Central memory CD4-positive, alpha-beta T cell (primary cell): Measurements from ENCODE around the gene IBA57.

ENCODE experiments used
- DNase-seq: peaks from one replicate; pipeline ENCODE4 v3.0.0; 2022
- total RNA-seq, 3 experiments: gene quantifications; one replicate each; lab custom pipeline; 2026; lab: John Stamatoyannopoulos, UW

Gene IBA57
- 15.1 to 30.1 (median 20.0) reads per million in 3 experiments for total RNA-seq

DNA sequence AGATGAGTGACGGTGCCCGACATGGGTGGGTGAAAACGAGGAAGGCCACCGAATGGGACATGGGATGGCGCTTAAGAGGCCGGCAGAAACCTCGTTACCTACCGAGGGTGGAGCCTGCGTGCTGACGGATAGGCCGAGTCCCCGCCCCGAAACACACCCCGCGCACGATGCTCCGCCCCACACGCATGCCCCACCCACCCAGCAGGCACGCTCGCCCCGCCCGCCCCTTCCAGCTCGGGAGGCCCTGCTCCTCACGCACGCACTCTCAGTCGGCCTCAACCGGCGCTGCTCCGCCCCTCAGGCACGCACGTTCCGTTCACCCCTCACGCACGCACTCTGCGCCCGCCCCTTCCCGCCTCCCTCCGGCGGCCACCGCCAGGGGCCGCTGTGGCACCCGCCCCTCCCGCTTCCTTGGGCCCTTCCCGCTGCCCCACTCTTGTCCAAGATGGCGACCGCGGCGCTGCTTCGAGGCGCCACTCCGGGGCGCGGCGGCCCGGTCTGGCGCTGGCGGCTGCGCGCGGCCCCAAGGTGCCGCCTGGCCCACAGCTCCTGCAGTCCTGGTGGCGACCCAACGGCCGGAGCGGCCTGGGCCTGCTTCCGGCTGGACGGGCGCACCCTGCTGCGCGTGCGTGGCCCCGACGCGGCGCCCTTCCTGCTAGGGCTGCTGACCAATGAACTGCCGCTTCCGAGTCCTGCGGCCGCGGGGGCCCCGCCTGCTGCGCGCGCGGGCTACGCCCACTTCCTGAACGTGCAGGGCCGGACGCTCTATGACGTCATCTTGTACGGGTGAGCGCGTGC lies at the start of gene IBA57:
IBA57 (plus strand) TSS at position 433 of the 798 bp plus-strand sequence; CDS start at position 446, 13 bp downstream.
- peak; percentile 100 for DNase-seq

DNA sequence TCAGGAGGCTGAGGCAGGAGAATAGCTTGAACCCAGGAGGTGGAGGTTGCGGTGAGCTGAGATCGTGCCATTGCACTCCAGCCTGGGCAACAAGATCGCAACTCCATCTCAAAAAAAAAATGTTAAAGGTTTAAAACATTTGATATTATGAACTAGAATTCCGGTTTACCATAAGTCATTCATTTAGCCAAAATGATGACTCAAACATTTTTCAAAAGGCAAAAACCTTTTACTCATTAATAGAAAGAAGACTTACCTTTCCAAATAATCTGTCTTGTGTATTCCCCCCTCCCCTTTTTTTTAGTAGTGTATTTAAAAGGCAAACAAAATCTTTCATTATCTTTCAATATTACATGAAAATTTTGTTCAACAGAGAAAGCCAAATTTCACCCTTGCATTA lies 48.3 kb upstream of the IBA57 start:
- no peak for DNase-seq

DNA sequence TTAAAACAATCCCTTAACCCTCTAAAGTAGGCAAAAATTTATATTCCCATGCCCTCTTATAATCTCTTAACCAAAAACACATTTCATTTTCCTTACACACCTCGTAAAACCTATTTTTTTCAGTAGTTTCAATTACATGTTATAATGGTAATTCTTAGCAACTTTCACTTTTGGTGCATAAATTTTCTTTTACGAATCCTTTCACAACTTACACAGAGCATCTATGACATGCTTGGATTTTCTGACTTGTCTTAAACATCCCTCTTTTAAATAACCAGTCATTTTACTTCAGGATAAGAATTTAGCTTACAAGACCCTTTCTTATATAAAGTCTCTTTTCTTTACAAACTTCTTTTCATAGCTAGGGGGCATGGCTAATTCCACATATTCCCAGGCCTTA lies 47.6 kb upstream of the IBA57 start:
- DNase-seq: no peak

DNA sequence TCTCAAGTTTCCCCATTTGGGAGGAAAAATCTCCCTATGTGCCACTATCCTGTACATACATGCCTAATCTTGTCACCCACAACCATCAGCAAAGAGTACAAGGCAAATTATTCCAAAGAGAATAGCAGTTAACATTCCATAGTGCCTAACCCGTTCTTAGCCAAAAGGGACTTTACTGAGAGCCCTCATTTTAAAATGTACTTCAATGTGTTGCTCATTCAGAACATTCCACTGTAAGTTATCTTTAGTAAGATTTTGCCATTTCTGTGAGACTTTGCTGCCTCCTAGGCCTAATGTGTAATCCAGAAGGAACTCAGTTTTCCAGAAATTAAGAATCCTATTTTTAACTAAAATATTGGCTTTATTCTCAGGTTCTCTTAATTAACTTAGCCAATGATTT lies 45.3 kb upstream of the IBA57 start:
- DNase-seq: no peak

DNA sequence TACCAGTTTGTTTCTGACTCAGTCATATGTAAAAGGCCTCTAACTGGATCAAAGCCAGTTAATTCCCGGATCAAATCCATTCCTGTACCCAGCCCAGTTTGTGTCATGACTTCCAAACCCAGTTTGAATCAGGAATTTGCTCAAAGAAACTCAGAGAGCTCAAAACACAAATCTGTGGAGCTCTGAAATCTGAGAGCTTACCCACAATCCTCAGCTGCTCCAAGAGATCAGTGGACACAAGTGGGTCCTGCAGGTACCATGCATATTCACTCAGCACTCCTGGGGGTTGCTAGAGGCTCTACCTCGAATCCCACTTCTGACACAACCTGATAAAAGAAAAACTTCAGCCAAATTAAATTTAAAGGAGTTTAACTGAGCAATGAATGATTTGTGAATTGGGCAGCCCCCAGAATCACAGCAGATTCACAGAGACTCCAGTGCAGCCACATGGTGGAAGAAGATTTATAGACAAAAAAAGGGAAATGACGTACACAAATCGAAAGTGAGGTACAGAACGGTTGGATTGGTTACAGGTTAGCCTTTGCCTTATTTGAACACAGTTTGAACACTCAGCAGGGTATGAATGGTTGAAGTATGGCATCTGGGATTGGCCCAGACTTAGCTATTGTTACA lies 44.6 kb upstream of the IBA57 start:
- DNase-seq: no peak

DNA sequence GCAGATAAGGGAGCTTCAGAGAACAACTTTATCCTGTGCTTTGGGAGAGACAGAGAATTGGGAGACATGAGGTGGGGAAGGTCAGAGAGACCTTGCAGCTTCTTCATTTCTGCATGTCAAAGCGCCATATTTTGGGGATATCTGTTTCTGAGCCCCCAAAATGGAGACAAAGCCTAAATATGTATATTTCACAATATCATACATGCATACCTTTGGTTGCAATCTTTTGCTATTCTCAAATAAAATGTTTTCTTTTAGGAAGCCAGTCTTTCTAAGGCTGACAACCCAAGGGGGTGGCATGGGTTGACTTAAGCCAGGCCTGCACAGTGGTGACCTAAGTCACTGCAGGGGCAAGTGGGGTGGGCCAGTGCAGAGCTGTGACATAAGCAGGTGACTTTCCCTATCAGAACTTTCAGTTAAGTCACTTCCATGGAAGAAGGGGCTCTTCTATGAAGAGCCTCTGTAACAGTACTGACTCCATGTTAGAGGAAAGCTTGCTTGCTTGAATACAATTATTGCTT lies 42.6 kb upstream of the IBA57 start:
- no peak for DNase-seq

DNA sequence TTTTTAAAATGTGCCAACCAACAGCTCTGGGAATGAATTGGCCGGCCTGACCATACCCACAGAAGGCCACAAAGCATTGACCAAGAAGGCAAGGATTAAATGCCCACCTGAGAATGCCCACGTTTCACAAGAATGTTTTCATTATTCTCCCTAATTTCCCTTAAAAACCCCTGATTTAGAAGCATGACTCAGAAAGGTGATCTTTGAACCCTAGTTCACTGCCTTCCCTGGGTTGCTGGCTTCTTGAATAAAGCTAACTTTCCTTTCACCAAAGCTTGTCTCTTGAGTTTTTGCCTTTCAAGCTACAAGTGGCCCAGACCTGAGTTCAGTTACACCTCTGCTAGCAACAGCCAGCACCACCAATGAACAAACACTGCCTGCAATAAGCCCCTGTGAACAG lies 42.1 kb upstream of the IBA57 start:
- DNase-seq: no peak

DNA sequence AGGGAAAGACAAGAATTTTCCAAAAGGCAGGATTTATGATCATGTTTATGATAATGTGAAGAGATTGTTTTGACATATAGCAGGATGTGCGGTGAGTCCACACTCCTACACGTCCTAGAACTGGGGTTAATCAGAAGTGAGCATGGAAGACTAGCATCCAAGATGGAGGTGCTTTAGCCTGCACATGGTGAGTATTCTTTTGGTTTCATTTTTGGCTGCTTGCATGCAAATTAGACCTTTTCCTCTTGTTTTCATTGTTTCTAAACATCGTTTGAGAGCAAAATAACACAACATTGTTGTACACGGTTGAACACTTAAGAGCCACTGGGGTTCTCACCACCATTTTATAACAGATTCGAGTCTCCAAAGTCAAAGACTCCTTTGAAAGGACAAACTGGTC lies 40.4 kb upstream of the IBA57 start:
- DNase-seq: no peak

DNA sequence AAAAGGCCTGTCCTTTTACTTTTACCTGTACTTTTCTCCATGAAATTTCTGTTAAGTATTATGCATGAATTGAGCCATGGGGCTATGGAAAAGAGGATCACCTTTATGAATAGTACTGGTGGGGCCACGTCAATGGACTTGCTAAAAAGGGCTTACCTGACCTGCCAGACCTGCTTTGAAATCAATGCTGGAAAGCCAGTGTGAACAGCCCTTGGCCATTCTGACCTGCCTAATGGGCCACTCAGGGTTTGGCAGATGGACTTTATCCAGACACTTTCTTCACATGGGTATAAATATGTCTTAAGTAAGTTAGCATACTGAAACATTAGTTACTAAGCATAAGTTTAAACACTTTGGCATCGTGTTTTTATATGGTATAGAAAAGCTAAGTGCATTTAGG lies 33.8 kb upstream of the IBA57 start:
- no peak for DNase-seq

DNA sequence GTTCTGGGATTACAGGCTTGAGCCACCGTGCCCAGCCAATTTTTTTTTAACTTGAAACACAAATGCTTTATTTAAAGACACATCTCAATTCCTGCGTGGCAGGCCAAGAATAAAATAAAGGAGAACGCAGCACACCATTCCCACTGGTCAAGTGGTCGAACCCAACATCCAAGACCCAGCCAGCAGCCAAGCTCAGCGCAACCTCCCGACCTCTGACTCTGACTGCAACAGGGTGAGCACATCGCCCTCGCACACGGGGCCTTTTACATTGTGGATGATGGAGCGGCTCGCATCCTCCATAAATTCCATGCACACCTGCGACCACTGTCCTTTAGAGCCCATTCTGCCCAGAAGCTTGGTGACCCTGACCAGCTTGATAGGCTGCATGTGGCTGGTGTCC lies 31.0 kb upstream of the IBA57 start:
- no peak for DNase-seq

DNA sequence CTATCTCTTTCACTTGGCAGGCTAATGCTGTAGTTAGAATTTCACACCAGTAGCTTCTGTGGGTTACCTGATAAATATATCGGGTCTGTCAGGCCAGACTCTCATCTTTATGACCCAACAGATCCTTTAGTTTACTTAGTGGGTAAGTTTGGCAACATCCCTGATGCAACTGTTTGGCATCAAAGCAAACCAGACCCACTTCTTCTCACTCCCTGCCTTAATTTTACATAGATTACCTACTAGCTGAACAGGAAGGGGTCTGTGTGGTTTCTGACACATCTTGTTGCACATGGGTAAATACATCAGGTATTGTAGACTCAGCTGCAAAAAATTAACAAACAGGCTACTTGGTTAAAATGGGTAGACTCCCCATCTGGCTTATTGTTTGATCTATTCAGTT lies 28.7 kb upstream of the IBA57 start:
- DNase-seq: no peak

DNA sequence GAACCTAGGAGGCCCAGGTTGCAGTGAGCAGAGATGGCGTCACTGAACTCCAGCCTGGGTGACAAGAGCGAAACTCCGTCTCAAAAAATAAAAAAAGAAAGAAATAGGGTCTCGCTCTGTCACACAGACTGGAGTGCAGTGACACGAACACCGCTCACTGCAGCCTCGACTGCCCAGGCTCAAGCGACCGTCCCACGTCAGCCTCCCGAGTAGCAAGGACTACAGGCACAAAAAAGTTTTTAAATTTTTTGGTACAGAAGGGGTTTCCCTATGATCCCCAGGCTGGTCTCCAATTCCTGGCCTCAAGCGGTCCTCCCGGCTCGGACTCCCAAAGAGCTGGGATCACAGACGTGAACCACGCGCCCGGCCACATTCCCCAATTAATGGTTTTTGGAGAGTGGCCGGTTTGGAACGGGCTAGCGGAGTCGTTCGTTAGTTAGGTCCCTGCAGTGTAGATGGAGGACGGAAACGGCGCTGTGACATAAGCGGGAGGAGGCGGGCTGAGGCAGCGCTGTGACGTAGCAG lies 26.1 kb upstream of the IBA57 start:
- DNase-seq: no peak

DNA sequence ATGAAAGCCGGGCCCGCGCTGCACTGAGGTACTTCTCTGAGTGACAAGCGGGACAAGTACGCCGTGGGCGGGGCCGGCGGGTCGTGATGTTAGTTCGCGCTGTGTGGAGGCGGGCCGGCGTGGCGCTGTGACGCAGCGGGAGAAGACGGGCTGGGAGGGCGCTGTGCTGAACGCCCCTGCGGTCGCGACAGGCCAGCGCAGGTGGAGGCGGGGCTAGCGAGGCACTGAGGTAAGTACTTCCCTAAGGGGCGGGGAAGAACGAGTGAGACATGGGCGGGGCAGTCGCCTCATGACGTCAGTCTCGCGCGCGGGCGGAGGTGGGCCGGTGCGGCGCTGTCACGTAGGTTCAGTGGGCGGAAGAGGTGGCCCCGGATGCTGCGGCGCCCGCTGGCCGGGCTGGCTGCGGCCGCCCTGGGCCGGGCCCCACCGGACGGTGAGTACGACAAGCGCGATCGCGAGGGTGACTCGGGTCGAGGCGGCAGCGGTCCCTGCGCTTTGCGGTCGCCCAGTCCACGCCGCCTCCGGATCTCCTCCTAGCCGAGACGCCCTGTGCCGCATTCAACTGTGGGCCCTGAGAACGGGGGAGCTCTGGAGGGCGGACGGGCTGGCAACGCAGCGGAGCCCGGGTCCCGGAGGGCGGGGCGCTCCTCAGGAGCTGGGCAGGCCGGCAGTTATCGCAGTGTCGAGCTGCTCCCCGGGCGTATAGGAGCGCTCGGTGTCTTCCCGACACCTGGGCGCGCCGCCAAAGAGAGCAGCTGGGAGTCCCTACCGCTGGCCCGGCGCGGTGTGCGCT lies 25.5 kb upstream of the IBA57 start, which contains the start of gene GUK1:
GUK1 (plus strand) TSS at position 349 of the 793 bp plus-strand sequence; CDS start at position 373, 24 bp downstream.
- DNase-seq: peak; percentile 100

DNA sequence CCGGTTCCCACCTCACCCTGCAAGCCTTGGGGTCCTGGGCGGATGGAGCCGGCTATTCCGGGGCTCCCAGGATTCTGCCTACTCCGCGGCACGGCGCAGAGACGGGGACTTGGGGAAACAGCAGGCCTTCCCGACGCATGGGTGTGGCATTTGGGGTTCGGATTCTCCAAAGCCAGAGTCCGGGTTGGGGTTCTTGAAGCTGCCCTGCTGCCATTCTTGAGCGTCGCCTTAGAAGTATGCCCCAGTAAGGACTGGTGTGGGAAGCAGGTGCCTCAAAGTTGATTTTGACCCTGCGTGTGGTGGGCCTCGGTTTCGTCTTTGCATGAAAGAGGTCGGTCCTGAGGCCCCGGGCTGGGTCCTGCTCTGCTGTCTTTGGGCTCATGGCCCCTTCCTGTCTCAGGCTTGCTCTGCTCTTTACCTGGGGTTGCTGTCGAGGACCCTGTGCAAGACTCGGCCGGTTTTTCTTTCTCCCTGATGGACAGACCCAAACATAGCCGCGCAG lies 24.8 kb upstream of the IBA57 start:
- no peak for DNase-seq

DNA sequence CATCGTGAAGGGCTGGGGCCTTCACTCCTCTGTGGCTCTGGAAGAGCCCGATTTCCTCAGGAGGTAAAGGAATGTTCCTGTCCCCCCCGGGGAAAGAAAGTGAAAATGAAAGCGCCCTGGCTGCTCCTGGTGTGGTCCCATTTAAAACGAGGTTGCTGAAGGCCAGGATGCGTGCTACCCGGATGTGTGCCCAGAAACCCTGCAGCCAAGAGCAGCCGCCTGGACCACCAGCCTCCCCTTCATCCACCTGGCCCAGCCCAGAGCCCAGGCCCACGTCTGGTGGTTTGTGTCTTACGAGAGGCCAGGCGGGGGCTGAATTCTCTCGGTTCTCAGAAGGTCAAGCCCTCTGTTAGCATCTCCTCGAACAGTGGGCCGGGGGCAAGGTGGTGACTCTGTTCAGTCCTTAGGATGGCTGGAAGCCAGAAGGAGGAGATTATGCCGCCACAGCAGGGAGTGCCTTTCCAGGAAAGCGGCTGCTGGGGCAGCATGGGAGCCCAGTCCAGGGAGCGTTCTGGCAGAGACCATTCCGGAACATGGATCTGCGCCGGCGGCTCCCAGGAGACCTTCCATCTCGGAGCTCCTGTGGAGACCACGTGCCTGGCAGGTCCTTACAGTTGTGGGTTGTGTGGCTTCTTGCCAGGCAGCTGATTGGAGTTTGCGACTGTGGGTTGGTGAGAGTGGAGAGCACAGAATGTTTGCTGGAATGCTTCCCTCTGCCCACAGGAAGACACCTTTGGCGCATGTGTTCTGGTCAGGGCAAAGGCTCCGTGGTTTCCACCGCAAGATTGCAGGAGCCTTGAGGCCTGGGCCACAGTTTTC lies 24.2 kb upstream of the IBA57 start:
- DNase-seq: no peak

DNA sequence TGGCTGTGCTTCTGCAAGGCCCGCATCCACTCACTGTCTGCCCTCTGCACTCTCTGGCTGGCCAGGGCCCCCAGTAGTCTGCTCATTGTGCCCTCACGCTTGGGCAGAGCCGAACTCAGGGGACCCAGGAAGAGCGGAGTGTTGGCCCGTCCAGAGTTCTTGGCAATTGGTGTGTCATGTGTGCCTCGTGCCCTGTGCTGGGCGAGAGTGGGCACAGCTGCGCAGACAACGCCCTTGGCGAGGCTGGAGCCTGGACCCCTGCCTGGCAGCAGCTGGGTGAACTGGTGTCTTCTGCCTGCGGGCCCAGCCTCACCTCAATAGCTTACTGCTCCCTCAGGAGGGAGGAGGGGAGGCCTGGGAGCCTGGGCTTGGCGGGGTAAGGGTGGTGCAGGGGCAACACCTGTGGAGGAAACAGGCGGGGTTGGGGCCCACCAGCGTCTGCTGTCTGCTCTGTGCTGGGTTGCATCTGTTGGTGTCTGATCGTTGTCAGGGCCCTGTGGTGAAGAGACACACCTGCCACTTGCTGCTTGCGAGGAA lies 23.4 kb upstream of the IBA57 start:
- DNase-seq: no peak

DNA sequence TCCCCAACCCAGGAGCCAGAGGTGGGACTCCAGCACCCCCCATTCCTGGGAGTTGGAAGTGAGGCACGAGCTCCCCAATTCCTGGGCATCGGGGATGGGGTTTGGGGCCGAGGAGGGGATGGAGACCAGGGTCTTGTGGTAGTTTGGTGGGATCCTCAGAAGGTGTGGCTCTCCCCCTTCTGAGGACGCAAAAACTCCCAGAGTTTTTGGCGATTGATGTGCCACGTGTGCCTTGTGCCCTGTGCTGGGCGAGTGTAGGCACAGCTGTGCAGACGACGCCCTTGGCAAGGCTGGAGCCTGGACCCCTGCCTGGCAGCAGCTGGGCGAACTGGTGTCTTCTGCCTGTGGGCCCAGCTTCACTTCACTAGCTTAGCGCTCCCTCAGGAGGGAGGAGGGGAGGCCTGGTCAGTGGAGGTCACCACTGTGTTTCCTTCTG lies 22.9 kb upstream of the IBA57 start:
- no peak for DNase-seq

DNA sequence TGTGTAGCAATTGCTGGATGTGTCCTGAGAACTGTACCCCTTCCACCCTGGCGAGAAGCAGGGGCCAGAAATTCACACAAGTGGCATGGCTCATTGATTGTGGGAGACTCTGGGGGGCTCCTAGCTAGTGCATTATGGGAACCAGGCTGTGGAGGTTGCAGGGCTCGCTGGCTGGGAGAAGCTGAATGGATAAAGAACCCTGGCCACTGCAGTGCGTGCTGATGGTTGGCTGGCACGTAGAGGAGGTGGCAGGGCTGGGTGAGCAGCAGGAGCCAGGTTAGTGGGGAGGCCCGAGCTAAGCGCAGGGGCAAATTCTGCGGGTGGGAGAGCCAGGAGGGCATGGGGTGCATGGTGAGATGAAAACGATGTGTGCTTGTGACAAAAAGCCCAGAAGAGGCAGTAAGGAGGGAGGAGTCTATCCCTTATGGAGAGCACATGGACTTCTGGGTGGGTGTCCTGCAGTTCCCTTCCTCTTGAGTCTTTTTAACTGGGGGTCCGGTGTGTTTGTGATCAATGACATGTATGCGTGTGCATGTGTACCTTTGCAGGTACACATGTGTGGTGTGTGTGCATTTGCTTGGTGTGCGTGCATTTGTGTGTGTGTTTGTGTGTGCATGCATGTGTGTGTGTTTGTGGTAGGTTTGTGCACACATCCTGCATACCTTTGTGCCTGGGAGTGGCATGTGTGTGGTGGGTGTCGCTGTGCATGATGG lies 22.0 kb upstream of the IBA57 start:
- DNase-seq: no peak

DNA sequence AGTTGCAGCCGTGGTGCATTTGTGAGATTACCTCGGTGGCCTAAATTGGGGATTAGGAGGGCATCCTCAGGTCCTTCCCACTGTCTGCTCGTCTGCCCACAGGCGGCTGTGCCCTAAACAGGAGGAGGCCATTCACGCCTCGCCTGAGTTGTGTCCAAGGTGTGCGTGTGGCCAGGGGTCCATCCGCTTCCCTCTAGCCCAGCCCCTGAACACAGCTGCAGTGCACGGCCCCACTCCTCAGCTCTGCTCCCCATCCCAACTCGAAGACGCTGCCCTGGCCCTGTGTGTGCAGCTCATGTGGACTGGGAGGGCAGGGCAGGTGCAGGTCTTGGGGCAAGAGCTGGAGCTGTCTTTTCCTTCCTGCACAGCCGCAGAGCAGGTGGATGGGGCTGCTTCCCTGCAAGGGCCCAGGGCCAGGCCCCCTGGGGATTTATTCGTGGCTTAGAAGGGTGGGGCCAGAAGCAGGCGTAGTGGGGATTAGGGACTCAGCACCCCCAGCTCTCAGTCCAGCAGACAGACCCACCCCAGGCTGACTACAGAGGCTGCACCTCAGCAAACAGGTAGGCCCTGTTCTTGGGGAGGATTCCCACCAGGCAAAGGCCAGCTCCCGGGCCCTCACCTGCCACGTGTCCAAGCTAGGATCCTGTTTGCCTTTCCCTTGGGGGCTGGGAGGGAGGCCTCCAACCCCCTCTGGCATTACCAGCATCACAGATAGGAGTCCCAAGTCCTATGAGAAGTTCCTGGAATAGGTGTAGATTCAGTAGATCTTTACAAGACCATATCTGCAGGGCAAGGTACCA lies 21.2 kb upstream of the IBA57 start:
- DNase-seq: no peak

DNA sequence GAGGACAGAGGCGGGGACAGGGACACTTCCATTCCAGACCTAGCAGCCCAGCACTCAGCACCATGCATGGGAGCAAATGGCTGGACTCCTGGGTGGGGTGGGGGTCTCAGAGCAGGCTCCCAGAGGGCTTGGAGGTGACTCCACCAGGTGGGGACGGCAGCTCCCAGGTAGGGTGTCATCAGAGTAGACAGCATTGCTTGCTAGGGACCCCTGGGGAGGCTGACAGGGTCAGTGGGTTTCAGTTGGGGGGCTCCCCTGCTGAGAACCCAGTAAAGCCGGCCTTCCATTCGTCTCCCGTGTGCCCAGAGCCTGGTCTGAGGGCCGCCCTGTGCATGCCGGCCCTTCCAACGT lies 20.6 kb upstream of the IBA57 start:
- no peak for DNase-seq
